Measurements from ENCODE around the gene ZNF346.

- TF ChIP-seq CTCF (IDR thresholded peaks at IDR 0.05 in 4 of 5, conservative IDR thresholded peaks at IDR 0.05 in 1 of 5) (no peak), POLR2A (IDR thresholded peaks at IDR 0.05) (no peak)
These were observed 65.0 kb downstream of the ZNF346 start for GRCh38 chr5:177087398-177088005.

Measured in gastrocnemius medialis (tissue), 4 donors.